ENCODE results near the gene CDK13. TPM values are rescaled to one million over a fixed set of nuclear protein-coding genes. Genes with fewer than 3 reads are reported as not detected.

CDK13 gene
- total and polyA plus RNA-seq, 9 of the 15 experiments (the other 6 are each of a cell fraction or from before 2014, with no cell fraction given), result 9.8 to 46.1 (median 32.4) TPM

GRCh38 chr7:39948956-39949928, 814 bp upstream of the CDK13 start (continued):
- TF ChIP-seq ZBTB26 (CRISPR knock-in tag; IDR thresholded peaks at IDR 0.05) (no peak), GTF2E2 (tag; IDR thresholded peaks at IDR 0.05) (peak; percentile 72), ILK (tag; IDR thresholded peaks at IDR 0.05; ENCODE audit: borderline replicate concordance, low read depth) (no peak), CTBP1 (IDR thresholded peaks at IDR 0.05; ENCODE audit: borderline replicate concordance) (peak; percentile 67), CHD4 (IDR thresholded peaks at IDR 0.05; ENCODE audit: insufficient read depth, insufficient replicate concordance, low read depth, low read length, poor library complexity, severe bottlenecking) (no peak), ERF (CRISPR knock-in tag; IDR thresholded peaks at IDR 0.05) (peak; percentile 74; the same call in 1 of the 2 replicates), ZNF740 (CRISPR knock-in tag; IDR thresholded peaks at IDR 0.05) (peak; percentile 59), ZNF740 (tag; IDR thresholded peaks at IDR 0.05) (peak in 1 of 2 experiments; percentile 92; a peak in 2 of 4 replicates), EP300 (IDR thresholded peaks at IDR 0.05; ENCODE audit: low read length) (peak; percentile 11; the same call in 1 of the 2 replicates), FOS (IDR thresholded peaks at IDR 0.05; ENCODE audit: extremely low read depth, insufficient read length) (no peak), PRDM10 (IDR thresholded peaks at IDR 0.05; ENCODE audit: partially characterized antibody) (peak; percentile 89), PBX2 (CRISPR knock-in tag; IDR thresholded peaks at IDR 0.05; ENCODE audit: low read depth) (no peak), PBX2 (tag; conservative IDR thresholded peaks at IDR 0.05; ENCODE audit: low read depth) (no peak)
